Karpas-422 (cell line): ENCODE data around the gene IP6K2. TPM values are rescaled to one million over a fixed set of nuclear protein-coding genes. Genes with fewer than 3 reads are reported as not detected.
"Not testable (repeated sequence)": the region's sequence is repeated elsewhere in the genome, so short reads cannot be mapped to it uniquely, and the experiment has no call there.

Source experiments
- DNase-seq: peaks from one replicate; pipeline ENCODE4 v3.0.0-alpha.2; 2015
- H2AFZ ChIP-seq: fragments of 200-600 bp; sonication (generic); 2 replicates; pipeline ENCODE4 v1.6.1; 2014; ENCODE audit warnings: antibody characterized with exemption, low read length, mixed read lengths
- H3K27ac ChIP-seq: fragments of 200-600 bp; sonication (generic); 2 replicates; pipeline ENCODE4 v1.5.1; 2014; ENCODE audit warnings: mild to moderate bottlenecking, low read length, moderate library complexity
- H3K27me3 ChIP-seq: fragments of 200-600 bp; sonication (generic); 2 replicates; pipeline ENCODE4 v1.6.1; 2014; ENCODE audit warnings: low read length, mixed read lengths
- H3K36me3 ChIP-seq: fragments of 200-600 bp; sonication (generic); 2 replicates; pipeline ENCODE4 v1.6.1; 2014; ENCODE audit warnings: low read length, mixed read lengths; ENCODE audit not compliant: insufficient read depth
- H3K4me1 ChIP-seq: fragments of 200-600 bp; sonication (generic); 2 replicates; pipeline ENCODE4 v1.6.1; 2014; ENCODE audit warnings: mild to moderate bottlenecking, low read length, mixed read lengths
- H3K4me2 ChIP-seq: fragments of 200-600 bp; sonication (generic); 2 replicates; pipeline ENCODE4 v1.6.1; 2014; ENCODE audit warnings: low read length, low read depth, mild to moderate bottlenecking; ENCODE audit not compliant: poor library complexity, severe bottlenecking
- H3K4me3 ChIP-seq: fragments of 200-600 bp; sonication (generic); 2 replicates; pipeline ENCODE4 v1.5.1; 2014; ENCODE audit warnings: mild to moderate bottlenecking, antibody characterized with exemption, low read length, mixed read lengths
- H3K79me2 ChIP-seq: fragments of 200-600 bp; sonication (generic); 2 replicates; pipeline ENCODE4 v1.6.1; 2014; ENCODE audit warnings: mild to moderate bottlenecking, low read length, mixed read lengths
- H3K9ac ChIP-seq: fragments of 200-600 bp; sonication (generic); 2 replicates; pipeline ENCODE4 v1.6.0; 2014; ENCODE audit warnings: low read length
- H3K9me2 ChIP-seq: fragments of 200-600 bp; sonication (generic), shearing (Covaris generic); replicated peaks from 2 replicates; pipeline ENCODE4 v1.6.0; 2014; ENCODE audit warnings: mild to moderate bottlenecking, low read length, moderate library complexity; ENCODE audit not compliant: insufficient read depth
- H3K9me3 ChIP-seq: fragments of 300-700, 200-600 bp; sonication (generic); 2 replicates; pipeline ENCODE4 v1.6.1; 2014; ENCODE audit warnings: low read length, mixed read lengths
- H4K20me1 ChIP-seq: fragments of 200-600 bp; sonication (generic); 2 replicates; pipeline ENCODE4 v1.6.1; 2014; ENCODE audit warnings: mild to moderate bottlenecking, antibody characterized with exemption, low read length, low read depth; ENCODE audit not compliant: insufficient read depth
- total RNA-seq: library from RNA; depleted of rRNA; stranded (reverse); fragments of >200 nt; shearing (Covaris generic); gene quantifications from 2 replicates; pipeline ENCODE4 v1.2.3, GENCODE V29; 2014; ENCODE audit warnings: low replicate concordance

The IP6K2 gene
- total RNA-seq, 1 experiment from 2014 or later: 93.6 TPM

GRCh38 chr3:48748754-48749153, 31.7 kb upstream of the IP6K2 start:
- no peak overlapping the region for H3K9ac ChIP-seq

DNA sequence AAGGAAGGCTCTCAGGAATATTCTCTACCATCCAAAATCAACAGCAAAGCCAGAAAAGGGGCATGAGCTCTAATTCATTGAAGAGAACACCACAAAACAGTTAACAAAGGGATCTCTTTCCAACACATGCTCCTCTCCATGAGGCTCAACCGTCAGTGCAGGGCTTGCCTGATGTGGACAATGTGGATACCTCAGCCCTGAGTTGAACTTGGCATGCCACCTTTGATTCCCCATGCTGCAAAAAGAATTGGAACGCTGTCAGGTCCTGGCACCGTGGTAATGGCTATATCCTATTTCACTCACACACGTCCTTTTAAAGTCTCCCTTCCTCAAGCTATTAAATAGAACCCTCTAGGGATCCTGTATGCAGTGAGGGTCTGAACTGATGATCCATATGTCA, 30.7 kb upstream of the IP6K2 start:
- Histone ChIP-seq H4K20me1 (no peaks in the 10 kb centered on the region), H3K9me2 (no peaks in the 10 kb centered on the region), H3K27me3 (no peaks in the 10 kb centered on the region), H3K4me2 (no peak overlapping the region), H3K36me3 (peaks cover 16% of the 10 kb centered on the region; the same call in 1 of the 2 replicates), H2AFZ (no peak overlapping the region), H3K9ac (no peak overlapping the region), H3K9me3 (no peaks in the 10 kb centered on the region), H3K4me1 (no peaks in the 10 kb centered on the region), H3K79me2 (no peaks in the 10 kb centered on the region), H3K4me3 (no peak overlapping the region), H3K27ac (no peak overlapping the region)
- DNase-seq: no peak

More at GRCh38 chr3:48748754-48749153, 31.7 kb upstream of the IP6K2 start:
- Histone ChIP-seq H3K9me3 (no peaks in the 10 kb centered on the region), H3K9me2 (no peaks in the 10 kb centered on the region), H3K79me2 (no peaks in the 10 kb centered on the region), H4K20me1 (no peaks in the 10 kb centered on the region), H3K4me1 (no peaks in the 10 kb centered on the region), H3K4me2 (no peak overlapping the region), H3K27ac (no peak overlapping the region), H3K4me3 (no peak overlapping the region), H2AFZ (no peak overlapping the region), H3K27me3 (no peaks in the 10 kb centered on the region), H3K36me3 (peaks cover 16% of the 10 kb centered on the region; the same call in 1 of the 2 replicates)
- no peak for DNase-seq

DNA sequence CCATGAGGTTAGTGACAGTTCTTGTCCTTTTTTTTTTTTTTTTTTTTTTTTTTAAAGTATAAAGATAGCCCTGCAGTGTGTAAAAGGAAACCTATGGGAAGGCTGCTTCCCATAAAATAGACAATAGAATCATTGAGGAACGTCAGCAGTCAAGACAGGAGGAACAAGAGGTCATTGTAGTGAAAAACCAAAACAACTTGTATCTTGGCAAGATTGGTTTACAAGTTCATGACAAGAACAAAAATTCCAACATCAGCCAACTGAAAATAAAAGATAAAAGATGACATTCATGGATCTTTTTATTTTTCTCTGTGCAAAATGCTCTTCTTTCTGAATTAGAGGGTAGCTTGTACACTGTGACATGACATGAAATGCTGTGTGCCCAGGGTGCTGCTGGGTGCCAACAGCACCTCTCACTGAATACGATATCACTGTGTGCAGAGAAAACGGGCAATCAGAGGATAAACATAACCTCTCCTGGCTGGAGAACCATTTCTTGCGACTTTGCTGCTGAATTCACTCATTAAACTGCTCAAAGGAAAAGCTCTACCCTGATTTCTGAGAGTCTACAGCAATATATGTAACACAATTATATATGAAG, 30.1 kb upstream of the IP6K2 start:
- H3K9ac ChIP-seq: no peak overlapping the region
- H3K79me2 ChIP-seq: no peaks in the 10 kb centered on the region
- H3K27me3 ChIP-seq: no peaks in the 10 kb centered on the region
- H3K9me2 ChIP-seq: no peaks in the 10 kb centered on the region
- H3K36me3 ChIP-seq: peaks cover 16% of the 10 kb centered on the region; the same call in 1 of the 2 replicates
- no peaks in the 10 kb centered on the region for H4K20me1 ChIP-seq
- no peak overlapping the region for H3K27ac ChIP-seq
- H3K4me1 ChIP-seq: no peaks in the 10 kb centered on the region
- H3K4me2 ChIP-seq: no peak overlapping the region
- DNase-seq: no peak
- no peaks in the 10 kb centered on the region for H3K9me3 ChIP-seq
- H3K4me3 ChIP-seq: no peak overlapping the region
- H2AFZ ChIP-seq: no peak overlapping the region

- no peak overlapping the region for H3K9ac ChIP-seq
- H3K79me2 ChIP-seq: no peaks in the 10 kb centered on the region
- no peak overlapping the region for H3K27ac ChIP-seq
- peaks cover 14% of the 10 kb centered on the region for H3K4me1 ChIP-seq
- no peaks in the 10 kb centered on the region for H3K9me2 ChIP-seq
- no peak overlapping the region for H3K4me3 ChIP-seq
- no peaks in the 10 kb centered on the region for H4K20me1 ChIP-seq
- no peak overlapping the region for H3K4me2 ChIP-seq
- no peak overlapping the region for H2AFZ ChIP-seq
- peaks cover 8% of the 10 kb centered on the region; the same call in 1 of the 2 replicates for H3K36me3 ChIP-seq
- no peaks in the 10 kb centered on the region for H3K9me3 ChIP-seq
- no peak for DNase-seq
- H3K27me3 ChIP-seq: no peaks in the 10 kb centered on the region
These were observed 26.8 kb upstream of the IP6K2 start for GRCh38 chr3:48743773-48744172.

GRCh38 chr3:48741226-48741625, 24.2 kb upstream of the IP6K2 start:
- not testable (repeated sequence) for H3K27me3 ChIP-seq, H3K27ac ChIP-seq, H3K9me3 ChIP-seq, H3K36me3 ChIP-seq, H3K9ac ChIP-seq, H3K4me2 ChIP-seq, H4K20me1 ChIP-seq, H2AFZ ChIP-seq, H3K4me3 ChIP-seq, H3K9me2 ChIP-seq, H3K79me2 ChIP-seq, DNase-seq
- peaks cover 14% of the 10 kb centered on the region for H3K4me1 ChIP-seq

GRCh38 chr3:48739955-48740823, 23.2 kb upstream of the IP6K2 start:
- peak overlapping the region; percentile 73 for H3K4me2 ChIP-seq
- DNase-seq: peak; percentile 93
- H3K27me3 ChIP-seq: no peaks in the 10 kb centered on the region
- H4K20me1 ChIP-seq: no peaks in the 10 kb centered on the region
- H3K4me3 ChIP-seq: peak overlapping the region; percentile 55
- H3K4me1 ChIP-seq: peaks cover 22% of the 10 kb centered on the region
- no peaks in the 10 kb centered on the region for H3K79me2 ChIP-seq
- no peak overlapping the region for H3K27ac ChIP-seq
- H3K9ac ChIP-seq: peak overlapping the region; percentile 55
- no peaks in the 10 kb centered on the region for H3K9me3 ChIP-seq
- H2AFZ ChIP-seq: peak overlapping the region; percentile 93
- H3K9me2 ChIP-seq: no peaks in the 10 kb centered on the region
- H3K36me3 ChIP-seq: no peaks in the 10 kb centered on the region

GRCh38 chr3:48739617-48739954, 22.6 kb upstream of the IP6K2 start:
- no peaks in the 10 kb centered on the region for H3K79me2 ChIP-seq
- DNase-seq: no peak
- H3K27me3 ChIP-seq: no peaks in the 10 kb centered on the region
- peak overlapping the region; percentile 93 for H2AFZ ChIP-seq
- H3K9ac ChIP-seq: peak overlapping the region; percentile 55
- H3K36me3 ChIP-seq: no peaks in the 10 kb centered on the region
- peak overlapping the region; percentile 55 for H3K4me3 ChIP-seq
- no peak overlapping the region for H3K27ac ChIP-seq
- H3K4me1 ChIP-seq: peaks cover 24% of the 10 kb centered on the region
- H3K9me2 ChIP-seq: no peaks in the 10 kb centered on the region
- no peaks in the 10 kb centered on the region for H4K20me1 ChIP-seq
- H3K4me2 ChIP-seq: peak overlapping the region; percentile 73
- no peaks in the 10 kb centered on the region for H3K9me3 ChIP-seq

DNA sequence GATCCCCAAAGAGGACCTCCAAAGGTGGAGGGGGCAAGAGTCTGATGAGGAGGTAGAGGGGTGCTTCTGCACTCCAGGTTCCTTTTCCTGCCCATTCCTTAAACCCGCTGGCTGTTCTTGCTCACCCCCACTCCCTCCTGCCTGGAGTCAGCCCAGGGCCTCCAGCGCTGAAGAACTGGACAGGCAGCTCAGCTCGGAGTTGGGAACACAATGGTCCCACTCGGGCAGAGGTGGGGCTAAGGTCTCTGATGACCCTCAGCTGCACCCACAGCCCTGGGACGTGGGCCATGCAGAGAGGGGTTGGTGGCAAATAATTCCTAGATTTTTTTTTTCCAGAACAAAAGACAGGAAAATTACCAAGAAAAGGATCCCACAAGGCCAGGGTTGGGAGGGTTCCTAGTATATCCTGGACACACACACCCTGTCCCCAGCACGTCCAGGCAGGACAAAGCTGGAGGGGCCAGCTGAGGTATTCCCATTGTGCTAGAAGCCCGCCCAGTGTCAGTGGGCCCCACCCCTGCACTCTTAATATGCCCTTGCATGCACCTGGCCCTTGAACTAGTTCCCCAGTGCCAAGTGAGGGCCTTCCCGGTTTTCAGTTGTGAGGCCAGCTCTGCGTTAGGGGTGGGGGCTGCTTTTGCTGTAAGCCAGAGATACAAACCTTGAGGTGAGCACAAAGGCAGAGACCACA, 22.1 kb upstream of the IP6K2 start:
- Histone ChIP-seq H3K4me3 (peak overlapping the region; percentile 55), H3K9me2 (no peaks in the 10 kb centered on the region), H3K9ac (peak overlapping the region; percentile 55), H3K4me2 (peak overlapping the region; percentile 73), H4K20me1 (no peaks in the 10 kb centered on the region), H3K79me2 (no peaks in the 10 kb centered on the region), H3K36me3 (no peaks in the 10 kb centered on the region), H3K4me1 (peaks cover 24% of the 10 kb centered on the region), H3K27ac (no peak overlapping the region), H2AFZ (peak overlapping the region; percentile 93; the same call in 1 of the 2 replicates), H3K27me3 (no peaks in the 10 kb centered on the region), H3K9me3 (no peaks in the 10 kb centered on the region)
- no peak for DNase-seq
